K562 (cell line): ENCODE measurements around the gene NTF4. TPM values are rescaled to one million over a fixed set of nuclear protein-coding genes. Genes with fewer than 3 reads are reported as not detected.
A peak's percentile ranks its signal among the peaks of the same experiment; 100 is the strongest.
"Not testable (repeated sequence)": the region's sequence is repeated elsewhere in the genome, so short reads cannot be mapped to it uniquely, and the experiment has no call there.

Experiments used
- ATF1 ChIP-seq, 2 experiments: fragments of 450-650 bp in 1 of 2; IDR thresholded peaks; 2 replicates each; pipeline ENCODE4 v1.6.1; 2016; ENCODE audit warnings: missing compliant biosample characterization in 1 of 2, missing genetic modification characterization in 1 of 2
- ESRRA ChIP-seq: fragments of 450-650 bp; IDR thresholded peaks from 2 replicates; pipeline ENCODE4 v1.6.1; 2014; ENCODE audit warnings: low read depth, mild to moderate bottlenecking, moderate library complexity, borderline replicate concordance
- ETV1 ChIP-seq: fragments of 450-650 bp; conservative IDR thresholded peaks from 2 replicates; pipeline ENCODE4 v1.6.1; 2016; ENCODE audit warnings: missing genetic modification characterization, control low read depth, low read depth, missing compliant biosample characterization
- MYC ChIP-seq, 2 experiments: fragments of 250-450 bp in 1 of 2; sonication (Bioruptor Pico) in 1 of 2; IDR thresholded peaks; 2 replicates each; pipeline versions ENCODE4 v1.5.1 to v1.6.1; 2012 to 2021; ENCODE audit warnings: low read depth in 2 of 2, borderline replicate concordance in 1 of 2, improper control_type of control experiment in 1 of 2, low read length in 1 of 2, mild to moderate bottlenecking in 1 of 2, moderate library complexity in 1 of 2
- POLR2H ChIP-seq: IDR thresholded peaks from 2 replicates; pipeline ENCODE4 v1.6.1; 2016; ENCODE audit warnings: missing genetic modification characterization, low read depth, mild to moderate bottlenecking, control low read depth, missing compliant biosample characterization, moderate library complexity
- polyA plus RNA-seq, 8 experiments: library from polyadenylated mRNA; depleted of rRNA in 4 of 8; stranded (reverse) in 5 of 8; unstranded in 3 of 8; fragments of >200 nt; fragmentation: Nextera tagmentation in 2 of 8; fragmentation: Illumina TruSeq in 1 of 8; extraction: Ambion mirVana in 2 of 8; extraction: Trizol in 1 of 8; gene quantifications; 2 replicates each; pipeline versions ENCODE4 v1.2.1 to v1.2.3, GENCODE V29; 2011 to 2014; ENCODE audit warnings: inconsistent platforms in 1 of 8, missing spikeins in 1 of 8
- total RNA-seq, 7 experiments: library from RNA; depleted of rRNA in 6 of 7; stranded (reverse); fragments of >200 nt in 6 of 7; fragmentation: Illumina TruSeq in 2 of 7; extraction: Trizol in 2 of 7; gene quantifications; 2 replicates each; pipeline versions ENCODE4 v1.2.1 to v1.2.3, GENCODE V29; 2011 to 2021; ENCODE audit warnings: low replicate concordance in 1 of 7
- TF ChIP-seq, protein P1 (sequence below), 2 experiments: fragments of 450-650 bp; IDR thresholded peaks; 2 replicates each; pipeline ENCODE4 v1.6.1; 2018; ENCODE audit warnings: mild to moderate bottlenecking in 2 of 2, low read depth in 1 of 2; ENCODE audit not compliant: partially characterized antibody in 2 of 2
- TF ChIP-seq, protein P2 (sequence below), 2 experiments: fragments of 450-650 bp; formaldehyde crosslinking in 1 of 2; IDR thresholded peaks; 2 replicates each; pipeline versions ENCODE4 v1.4.0 to v1.6.1; 2014 to 2020; ENCODE audit warnings: mild to moderate bottlenecking in 2 of 2, borderline replicate concordance in 1 of 2, low read depth in 1 of 2
- TF ChIP-seq, protein P3 (sequence below), 2 experiments: fragments of 450-650 bp in 1 of 2; sonication (generic) in 1 of 2; formaldehyde crosslinking in 1 of 2; IDR thresholded peaks in 1 of 2; conservative IDR thresholded peaks in 1 of 2; 2 replicates each; pipeline versions ENCODE4 v1.6.1 to v1.8.1; 2016 to 2023; ENCODE audit warnings: mild to moderate bottlenecking in 2 of 2, moderate library complexity in 2 of 2, inconsistent platforms in 1 of 2, missing genetic modification reagents in 1 of 2
- TF ChIP-seq, protein P4 (sequence below): sonication (generic); formaldehyde crosslinking; IDR thresholded peaks from 2 replicates; pipeline ENCODE4 v1.8.1; 2022; ENCODE audit warnings: missing genetic modification reagents

The NTF4 gene
- total and polyA plus RNA-seq, 9 of the 15 experiments (the other 6 are each of a cell fraction or from before 2014, with no cell fraction given): not detected

DNA sequence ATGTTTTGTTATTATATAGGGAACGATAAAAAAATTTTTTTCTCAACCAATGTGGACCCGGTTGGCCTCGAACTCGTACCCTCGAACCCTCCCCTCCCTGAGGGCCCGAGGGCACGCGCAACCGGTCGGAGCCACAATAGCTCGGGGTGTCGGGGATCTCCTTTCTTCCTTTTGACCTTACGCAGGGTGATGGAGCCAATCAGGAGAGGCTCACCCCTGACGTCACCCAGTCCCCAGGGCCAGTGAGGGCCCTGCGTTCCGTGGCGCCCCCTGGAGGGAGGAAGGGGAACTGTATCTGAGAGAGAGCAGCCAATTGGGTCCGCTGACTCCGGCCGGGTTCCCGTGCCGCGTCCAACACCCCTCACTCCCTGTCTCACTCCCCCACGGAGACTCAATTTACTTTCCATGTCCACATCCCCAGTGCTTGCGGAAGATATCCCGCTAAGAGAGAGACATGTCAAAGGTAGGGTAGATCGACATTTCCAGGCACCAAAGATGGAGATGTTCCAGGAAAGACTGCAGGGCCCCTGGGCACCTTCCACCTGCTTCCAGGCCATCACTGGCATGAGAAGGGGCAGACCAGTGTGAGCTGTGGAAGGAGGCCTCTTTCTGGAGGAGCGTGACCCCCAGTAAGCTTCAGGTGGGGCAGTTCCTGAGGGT is 32.8 kb downstream of the NTF4 start, which contains the start of gene CGB2 (continued):
- TF ChIP-seq, protein P1, sequence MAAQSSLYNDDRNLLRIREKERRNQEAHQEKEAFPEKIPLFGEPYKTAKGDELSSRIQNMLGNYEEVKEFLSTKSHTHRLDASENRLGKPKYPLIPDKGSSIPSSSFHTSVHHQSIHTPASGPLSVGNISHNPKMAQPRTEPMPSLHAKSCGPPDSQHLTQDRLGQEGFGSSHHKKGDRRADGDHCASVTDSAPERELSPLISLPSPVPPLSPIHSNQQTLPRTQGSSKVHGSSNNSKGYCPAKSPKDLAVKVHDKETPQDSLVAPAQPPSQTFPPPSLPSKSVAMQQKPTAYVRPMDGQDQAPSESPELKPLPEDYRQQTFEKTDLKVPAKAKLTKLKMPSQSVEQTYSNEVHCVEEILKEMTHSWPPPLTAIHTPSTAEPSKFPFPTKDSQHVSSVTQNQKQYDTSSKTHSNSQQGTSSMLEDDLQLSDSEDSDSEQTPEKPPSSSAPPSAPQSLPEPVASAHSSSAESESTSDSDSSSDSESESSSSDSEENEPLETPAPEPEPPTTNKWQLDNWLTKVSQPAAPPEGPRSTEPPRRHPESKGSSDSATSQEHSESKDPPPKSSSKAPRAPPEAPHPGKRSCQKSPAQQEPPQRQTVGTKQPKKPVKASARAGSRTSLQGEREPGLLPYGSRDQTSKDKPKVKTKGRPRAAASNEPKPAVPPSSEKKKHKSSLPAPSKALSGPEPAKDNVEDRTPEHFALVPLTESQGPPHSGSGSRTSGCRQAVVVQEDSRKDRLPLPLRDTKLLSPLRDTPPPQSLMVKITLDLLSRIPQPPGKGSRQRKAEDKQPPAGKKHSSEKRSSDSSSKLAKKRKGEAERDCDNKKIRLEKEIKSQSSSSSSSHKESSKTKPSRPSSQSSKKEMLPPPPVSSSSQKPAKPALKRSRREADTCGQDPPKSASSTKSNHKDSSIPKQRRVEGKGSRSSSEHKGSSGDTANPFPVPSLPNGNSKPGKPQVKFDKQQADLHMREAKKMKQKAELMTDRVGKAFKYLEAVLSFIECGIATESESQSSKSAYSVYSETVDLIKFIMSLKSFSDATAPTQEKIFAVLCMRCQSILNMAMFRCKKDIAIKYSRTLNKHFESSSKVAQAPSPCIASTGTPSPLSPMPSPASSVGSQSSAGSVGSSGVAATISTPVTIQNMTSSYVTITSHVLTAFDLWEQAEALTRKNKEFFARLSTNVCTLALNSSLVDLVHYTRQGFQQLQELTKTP (IDR thresholded peaks at IDR 0.05; ENCODE audit: low read depth in 1 of 2, partially characterized antibody in 2 of 2): peak in 1 of 2 experiments; percentile 31
- peak; percentile 99 for TF ChIP-seq POLR2H (tag)
- TF ChIP-seq ETV1 (tag): 0 out of 2 replicates have a peak, but pooled peaks have one; percentile 16
- TF ChIP-seq MYC (IDR thresholded peaks at IDR 0.05; ENCODE audit: low read depth, low read length): peak; percentile 33; the same call in 1 of the 2 replicates
- TF ChIP-seq MYC (CRISPR knock-in tag; IDR thresholded peaks at IDR 0.05; ENCODE audit: borderline replicate concordance, low read depth): not testable (repeated sequence)
- TF ChIP-seq ESRRA: peak; percentile 37; the same call in 1 of the 2 replicates
- peak; percentile 49 for TF ChIP-seq ATF1 (CRISPR knock-in tag; IDR thresholded peaks at IDR 0.05)
- peak; percentile 95 for TF ChIP-seq ATF1 (tag; IDR thresholded peaks at IDR 0.05)
- TF ChIP-seq, protein P2, sequence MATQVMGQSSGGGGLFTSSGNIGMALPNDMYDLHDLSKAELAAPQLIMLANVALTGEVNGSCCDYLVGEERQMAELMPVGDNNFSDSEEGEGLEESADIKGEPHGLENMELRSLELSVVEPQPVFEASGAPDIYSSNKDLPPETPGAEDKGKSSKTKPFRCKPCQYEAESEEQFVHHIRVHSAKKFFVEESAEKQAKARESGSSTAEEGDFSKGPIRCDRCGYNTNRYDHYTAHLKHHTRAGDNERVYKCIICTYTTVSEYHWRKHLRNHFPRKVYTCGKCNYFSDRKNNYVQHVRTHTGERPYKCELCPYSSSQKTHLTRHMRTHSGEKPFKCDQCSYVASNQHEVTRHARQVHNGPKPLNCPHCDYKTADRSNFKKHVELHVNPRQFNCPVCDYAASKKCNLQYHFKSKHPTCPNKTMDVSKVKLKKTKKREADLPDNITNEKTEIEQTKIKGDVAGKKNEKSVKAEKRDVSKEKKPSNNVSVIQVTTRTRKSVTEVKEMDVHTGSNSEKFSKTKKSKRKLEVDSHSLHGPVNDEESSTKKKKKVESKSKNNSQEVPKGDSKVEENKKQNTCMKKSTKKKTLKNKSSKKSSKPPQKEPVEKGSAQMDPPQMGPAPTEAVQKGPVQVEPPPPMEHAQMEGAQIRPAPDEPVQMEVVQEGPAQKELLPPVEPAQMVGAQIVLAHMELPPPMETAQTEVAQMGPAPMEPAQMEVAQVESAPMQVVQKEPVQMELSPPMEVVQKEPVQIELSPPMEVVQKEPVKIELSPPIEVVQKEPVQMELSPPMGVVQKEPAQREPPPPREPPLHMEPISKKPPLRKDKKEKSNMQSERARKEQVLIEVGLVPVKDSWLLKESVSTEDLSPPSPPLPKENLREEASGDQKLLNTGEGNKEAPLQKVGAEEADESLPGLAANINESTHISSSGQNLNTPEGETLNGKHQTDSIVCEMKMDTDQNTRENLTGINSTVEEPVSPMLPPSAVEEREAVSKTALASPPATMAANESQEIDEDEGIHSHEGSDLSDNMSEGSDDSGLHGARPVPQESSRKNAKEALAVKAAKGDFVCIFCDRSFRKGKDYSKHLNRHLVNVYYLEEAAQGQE (IDR thresholded peaks at IDR 0.05; ENCODE audit: borderline replicate concordance): peak; percentile 52
- TF ChIP-seq, protein P2 (CRISPR knock-in tag; IDR thresholded peaks at IDR 0.05; ENCODE audit: low read depth): not testable (repeated sequence)
- TF ChIP-seq, protein P3, sequence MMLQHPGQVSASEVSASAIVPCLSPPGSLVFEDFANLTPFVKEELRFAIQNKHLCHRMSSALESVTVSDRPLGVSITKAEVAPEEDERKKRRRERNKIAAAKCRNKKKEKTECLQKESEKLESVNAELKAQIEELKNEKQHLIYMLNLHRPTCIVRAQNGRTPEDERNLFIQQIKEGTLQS (IDR thresholded peaks at IDR 0.05): peak; percentile 88
- TF ChIP-seq, protein P3 (CRISPR knock-in tag; conservative IDR thresholded peaks at IDR 0.05): not testable (repeated sequence)
- TF ChIP-seq, protein P4, sequence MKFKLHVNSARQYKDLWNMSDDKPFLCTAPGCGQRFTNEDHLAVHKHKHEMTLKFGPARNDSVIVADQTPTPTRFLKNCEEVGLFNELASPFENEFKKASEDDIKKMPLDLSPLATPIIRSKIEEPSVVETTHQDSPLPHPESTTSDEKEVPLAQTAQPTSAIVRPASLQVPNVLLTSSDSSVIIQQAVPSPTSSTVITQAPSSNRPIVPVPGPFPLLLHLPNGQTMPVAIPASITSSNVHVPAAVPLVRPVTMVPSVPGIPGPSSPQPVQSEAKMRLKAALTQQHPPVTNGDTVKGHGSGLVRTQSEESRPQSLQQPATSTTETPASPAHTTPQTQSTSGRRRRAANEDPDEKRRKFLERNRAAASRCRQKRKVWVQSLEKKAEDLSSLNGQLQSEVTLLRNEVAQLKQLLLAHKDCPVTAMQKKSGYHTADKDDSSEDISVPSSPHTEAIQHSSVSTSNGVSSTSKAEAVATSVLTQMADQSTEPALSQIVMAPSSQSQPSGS (CRISPR knock-in tag): peak; percentile 67; the same call in 1 of the 2 replicates
